ENCODE results near the gene SYP.
"Not testable (repeated sequence)": the region's sequence is repeated elsewhere in the genome, so short reads cannot be mapped to it uniquely, and the experiment has no call there.

Gene SYP

DNA sequence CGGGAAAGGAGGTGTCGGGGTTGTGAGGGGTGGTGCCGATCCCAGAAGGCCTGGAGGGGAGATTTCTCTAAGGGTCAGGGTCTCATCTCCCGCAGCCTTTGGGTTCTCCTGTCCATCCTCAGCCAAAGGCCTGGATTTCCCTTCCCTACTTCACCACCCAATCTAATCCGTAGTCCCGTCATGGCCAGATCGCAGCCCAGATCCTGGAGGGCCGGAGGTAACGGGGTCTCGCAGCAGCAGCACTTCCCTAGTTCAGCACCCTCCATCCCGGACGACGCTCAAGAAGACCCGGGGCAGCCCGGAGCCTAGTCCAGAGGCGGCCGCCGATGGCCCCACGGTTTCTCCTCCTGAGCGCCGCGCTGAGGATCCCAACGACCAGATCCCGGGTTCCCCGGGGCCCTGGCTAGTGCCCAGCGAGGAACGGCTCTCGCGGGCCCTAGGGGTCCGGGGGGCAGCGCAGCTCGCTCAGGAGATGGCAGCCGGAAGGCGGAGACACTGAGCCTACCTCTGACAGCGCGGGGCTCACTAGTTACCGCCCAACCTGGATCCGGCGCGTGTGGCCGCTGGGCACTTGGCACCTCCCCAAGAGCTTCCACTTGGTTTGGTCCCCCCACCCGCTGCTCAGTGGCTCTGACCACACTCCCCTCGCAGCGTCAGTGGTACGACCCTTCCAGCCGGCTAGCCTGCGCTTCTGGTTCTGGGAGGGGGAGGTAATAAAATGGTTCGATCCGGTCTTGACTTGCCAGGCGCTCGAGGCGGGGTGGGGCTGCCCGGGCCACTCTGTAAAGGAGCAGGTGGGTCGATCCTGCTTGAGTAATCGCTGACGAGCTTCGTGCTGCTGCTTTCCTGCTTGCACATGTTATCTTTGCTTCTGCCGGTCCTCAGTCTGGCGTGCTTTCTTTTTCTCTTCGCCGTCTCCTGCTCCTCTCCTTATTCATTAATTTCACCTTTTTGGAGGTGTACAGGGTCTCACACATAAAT lies 33.8 kb downstream of the SYP start:
- peak; percentile 44 to 70 (median 55) for DNase-seq

DNA sequence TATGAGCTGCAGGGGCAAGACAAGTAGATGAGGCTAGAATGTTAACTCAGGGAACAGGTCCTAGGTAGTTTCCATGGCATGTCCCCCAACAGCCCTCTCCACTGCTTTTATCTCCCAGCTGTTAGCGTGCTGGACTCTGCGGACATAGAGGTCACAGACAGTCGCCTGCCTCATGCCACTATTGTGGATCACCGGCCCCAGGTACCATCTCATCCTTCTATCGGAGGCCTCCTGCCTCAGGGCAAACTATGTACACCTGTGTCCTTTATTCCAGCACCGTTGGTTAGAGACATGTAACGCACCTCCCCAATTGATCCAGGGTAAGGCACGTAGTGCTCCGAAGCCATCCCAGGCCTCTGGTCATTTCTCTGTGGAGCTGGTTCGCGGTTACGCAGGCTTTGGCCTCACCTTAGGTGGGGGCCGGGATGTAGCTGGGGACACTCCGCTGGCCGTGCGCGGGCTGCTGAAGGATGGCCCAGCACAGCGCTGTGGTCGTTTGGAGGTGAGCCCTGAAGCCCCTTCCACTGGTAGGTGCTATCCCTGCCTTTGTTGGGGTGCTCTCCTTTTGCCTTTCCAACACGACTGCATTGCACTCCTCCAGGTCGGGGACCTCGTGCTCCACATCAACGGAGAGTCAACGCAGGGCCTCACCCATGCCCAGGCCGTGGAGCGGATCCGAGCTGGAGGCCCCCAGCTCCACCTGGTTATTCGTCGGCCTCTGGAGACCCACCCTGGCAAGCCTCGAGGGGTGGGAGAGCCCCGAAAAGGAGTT lies 35.2 kb downstream of the SYP start:
- DNase-seq = no peak

DNA sequence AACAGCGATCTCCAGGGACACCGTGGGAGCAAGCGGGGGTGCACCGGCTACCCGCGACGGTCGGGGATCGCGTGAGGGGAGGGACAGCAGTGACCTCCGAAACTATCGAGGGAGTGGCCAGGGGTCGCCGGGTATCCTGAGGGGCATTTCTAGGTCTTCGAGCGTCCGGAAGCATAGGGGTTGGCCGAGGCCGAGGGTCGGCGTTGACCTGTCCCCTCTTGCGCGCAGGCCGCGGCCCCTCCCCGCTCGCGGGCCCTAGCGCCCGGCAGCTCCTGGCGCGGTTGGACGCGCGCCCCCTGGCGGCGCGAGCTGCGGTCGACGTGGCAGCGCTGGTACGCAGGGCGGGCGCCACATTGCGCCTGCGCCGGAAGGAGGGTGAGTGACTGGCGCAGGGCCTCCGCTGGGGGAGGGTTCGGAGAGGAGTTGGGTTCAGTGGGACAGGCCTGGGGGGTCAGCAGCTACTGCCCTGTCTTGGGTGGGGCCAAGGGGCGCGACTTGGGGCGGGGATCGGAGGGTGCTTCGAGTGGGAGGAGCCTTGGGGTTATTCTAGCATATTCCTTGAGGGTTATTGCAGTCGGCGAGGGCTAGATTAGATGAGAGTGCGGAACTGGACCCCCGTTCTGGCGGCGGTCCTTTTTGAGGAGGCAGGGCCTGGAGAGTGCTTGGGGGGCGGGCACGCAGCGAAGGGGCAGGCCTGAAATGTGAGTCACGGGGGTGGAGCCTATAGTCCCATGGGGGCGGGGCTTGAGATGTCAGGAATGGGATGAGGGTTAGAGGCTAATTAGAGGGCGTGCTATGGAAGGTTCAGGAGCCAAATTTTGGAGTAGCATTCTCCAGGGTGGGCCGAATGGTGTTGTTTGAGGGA lies 36.2 kb downstream of the SYP start:
- peak; percentile 54 to 80 (median 73) for DNase-seq

DNA sequence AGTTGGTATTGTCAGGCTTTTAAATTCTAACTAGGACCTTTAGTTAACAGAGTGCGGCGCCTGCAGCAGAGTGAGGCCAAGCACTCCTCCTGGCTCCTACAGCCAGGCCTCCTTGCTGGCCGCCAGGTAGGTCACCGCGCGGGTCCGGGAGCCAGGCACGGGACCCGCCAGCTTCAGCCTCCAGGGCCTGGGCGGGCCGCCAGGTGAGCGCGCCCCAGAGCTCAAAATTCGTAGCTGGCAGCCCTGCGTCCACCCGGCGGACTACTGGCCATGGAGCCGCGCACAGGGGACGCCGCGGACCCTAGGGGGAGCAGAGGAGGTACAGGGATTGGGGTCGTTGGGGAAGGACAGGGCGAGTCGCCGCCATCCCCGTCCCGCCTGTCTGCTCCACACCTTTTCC lies 37.4 kb downstream of the SYP start, which contains the start of gene MAGIX:
MAGIX (plus strand) TSS at position 139 of the 400 bp plus-strand sequence; CDS start at position 271, 132 bp downstream.
- no peak for DNase-seq

DNA sequence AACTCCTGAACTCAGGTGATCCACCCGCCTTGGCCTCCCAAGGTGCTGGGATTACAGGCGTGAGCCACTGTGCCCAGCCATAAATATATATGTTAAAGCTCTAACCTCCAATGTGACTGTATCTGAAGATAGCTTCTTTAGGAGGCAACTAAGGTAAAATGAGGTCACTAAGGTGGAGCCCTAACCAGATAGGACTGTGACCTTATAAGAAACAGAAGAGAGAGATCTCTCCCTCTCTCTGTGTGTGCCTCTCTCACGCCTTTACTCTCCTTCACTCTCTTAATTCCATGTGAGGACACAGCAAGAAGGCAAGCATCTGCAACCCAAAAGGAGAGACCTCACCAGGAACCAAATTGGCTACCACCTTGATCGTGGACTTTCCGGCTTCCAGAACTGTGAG lies 38.4 kb downstream of the SYP start:
- DNase-seq = no peak

DNA sequence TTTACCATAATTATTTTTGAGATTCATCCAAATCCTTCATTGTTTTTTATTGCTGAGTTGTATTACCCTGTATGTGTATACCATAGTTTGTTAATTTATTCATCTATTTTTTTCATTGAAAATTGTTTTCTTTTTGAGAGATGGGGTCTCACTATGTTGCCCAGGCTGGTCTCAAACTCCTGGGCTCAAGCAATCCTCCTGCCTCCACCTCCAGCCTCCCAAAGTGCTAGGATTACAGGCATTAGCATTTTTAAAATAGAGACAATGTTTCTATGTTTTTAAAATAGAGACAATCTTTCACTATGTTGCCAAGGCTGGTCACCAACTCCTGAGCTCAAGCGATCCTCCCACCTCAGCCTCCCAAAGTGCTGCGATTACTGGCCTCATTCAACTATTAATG lies 39.1 kb downstream of the SYP start:
- DNase-seq = no peak

DNA sequence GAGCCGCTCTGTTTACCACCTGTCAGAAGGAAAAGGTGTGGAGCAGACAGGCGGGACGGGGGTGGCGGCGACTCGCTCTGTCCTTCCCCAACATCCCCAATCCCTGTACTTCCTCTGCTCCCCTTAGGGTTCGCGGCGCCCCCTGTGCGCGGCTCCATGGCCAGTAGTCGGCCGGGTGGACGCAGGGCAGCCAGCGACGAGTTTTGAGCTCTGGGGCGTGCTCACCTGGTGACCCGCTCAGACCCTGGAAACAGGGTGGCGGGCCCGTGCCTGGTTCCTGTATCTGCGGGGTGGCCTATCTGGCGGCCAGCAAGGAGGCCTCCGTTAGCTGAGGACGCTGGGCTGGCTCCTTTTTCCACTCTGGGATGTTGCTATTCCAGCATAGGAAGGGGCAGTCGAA lies 42.8 kb downstream of the SYP start:
- DNase-seq = no peak

DNA sequence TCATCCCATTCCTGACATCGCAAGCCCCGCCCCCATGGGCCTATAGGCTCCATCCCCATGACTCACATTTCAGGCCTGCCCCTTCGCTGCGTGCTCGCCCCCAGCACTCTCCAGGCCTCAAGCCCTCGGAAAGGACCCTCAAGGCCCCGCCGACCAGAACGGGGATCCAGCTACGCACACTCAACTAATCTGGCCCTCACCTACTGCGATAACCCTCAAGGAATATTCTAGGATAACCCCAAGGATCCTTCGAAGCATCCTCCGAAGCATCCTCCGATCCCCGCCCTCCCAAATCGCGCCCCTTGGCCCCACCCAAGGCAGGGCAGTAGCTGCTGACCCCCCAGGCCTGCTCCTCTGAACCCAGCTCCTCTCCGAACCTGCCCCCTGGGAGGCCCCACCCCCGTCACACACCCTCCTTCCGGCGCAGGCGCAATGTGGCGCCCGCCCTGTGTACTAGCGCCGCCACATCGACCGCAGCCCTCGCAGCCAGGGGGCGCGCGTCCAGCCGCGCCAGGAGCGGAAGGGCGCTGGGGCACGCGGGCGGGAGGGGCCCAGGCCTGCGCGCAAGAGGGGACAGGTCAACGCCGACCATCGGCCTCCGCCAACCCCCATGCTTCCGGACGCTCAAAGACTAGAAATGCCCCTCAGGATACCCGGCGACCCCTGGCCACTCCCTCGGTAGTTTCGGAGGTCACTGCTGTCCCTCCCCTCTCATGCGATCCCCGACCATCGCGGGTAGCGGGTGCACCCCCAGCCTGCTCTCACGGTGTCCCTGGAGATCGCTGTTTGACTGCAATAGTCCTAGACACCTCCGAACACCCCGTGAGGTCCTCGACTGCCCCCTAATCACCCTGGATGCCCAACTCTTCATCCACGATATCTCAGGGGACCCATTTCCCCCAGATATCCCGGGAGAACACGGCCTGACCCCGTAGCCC lies 43.8 kb downstream of the SYP start:
- DNase-seq = peak; percentile 66 to 85 (median 77)

DNA sequence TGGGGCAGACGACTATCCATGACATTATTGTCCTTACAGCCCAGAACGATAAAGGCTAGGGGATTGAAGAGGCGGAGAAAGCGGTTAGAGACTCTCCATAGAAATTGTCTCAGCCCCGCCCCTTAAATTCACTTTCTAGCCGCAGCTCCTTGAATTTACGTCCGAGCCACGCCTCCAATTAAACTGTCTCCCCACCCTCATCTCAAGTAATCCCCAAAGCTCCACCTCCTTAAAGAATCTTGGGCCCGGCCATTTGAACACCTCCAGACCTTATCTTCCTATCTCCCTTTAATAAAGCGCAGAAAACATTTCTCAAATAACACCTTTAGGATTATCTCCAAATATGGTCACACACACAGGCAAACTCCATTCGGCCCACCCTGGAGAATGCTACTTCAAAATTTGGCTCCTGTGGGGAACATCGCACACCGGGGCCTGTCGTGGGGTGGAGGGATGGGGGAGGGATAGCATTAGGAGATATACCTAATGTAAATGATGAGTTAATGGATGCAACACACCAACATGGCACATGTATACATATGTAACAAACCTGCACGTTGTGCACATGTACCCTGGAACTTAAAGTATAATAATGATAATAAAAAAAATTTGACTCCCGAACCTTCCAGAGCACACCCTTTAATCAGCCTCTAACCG lies 44.6 kb downstream of the SYP start:
- DNase-seq = peak in 1 of 6 experiments; percentile 31

DNA sequence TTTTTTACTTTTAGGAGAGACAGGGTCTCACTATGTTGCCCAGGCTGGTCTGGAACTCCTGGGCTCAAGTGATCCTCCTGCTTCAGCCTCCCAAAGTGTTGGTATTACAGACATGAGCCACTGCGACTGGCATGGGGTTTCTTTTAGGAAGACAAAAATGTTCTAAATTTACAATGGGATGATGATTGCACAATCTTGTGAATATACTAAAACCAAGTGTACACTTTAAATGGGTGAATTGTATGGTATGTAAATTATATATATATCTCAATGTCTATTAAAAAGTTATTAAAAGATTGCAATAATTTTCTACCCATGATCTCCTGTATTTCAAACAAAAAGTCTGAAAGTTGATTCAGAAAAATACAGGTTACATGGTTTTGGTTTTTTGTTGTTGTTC lies 46.5 kb downstream of the SYP start:
- no peak for DNase-seq

DNA sequence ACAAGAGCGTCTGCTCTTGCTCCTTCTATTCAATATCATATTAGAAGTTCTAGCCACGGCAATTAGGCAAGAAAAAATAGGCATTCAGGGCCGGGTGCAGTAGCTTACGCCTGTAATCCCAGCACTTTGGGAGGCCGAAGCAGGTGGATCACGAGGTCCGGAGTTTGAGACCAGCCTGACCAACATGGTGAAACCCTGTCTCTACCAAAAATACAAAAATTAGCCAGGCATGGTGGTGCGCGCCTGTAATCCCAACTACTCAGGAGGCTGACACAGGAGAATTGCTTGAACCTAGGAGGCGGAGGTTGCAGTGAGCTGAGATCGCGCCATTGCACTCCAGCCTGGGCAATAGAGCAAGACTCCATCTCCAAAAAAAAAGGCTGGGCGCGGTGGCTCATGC lies 50.7 kb downstream of the SYP start:
- DNase-seq = not testable (repeated sequence)

DNA sequence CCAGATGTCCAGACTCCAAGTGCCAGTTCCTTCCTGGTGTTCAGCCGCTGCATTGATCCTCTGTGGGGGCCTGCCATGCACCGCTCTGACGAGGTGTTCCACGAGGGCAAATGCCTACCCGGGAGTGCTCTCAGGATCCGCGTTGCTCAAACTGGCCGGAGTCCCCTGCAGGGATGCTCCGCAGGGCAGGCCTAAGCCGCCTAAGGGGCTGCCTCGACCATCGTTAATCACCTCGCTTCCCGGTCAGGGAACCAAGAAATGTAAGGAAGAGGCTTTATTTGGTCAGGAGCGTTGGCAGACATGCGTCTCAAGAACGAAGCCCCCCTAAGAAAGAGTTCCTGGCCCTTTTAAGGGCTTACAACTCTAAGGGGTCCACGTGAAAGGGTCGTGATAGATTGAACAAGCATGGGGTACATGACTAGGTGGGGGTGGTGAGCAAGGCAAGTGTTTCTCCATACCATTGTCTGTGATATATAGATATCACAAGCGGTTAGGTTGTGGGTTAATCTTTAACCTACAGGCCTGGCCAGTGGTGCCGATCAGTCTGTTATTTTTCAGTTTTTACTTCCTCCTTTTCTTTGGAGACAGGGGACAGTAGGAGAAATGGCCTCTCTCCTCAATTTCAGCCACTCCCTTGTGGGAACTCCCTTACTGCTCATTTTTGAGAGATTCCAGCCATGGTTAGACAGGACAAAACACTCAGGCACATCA lies 51.4 kb downstream of the SYP start:
- not testable (repeated sequence) for DNase-seq

DNA sequence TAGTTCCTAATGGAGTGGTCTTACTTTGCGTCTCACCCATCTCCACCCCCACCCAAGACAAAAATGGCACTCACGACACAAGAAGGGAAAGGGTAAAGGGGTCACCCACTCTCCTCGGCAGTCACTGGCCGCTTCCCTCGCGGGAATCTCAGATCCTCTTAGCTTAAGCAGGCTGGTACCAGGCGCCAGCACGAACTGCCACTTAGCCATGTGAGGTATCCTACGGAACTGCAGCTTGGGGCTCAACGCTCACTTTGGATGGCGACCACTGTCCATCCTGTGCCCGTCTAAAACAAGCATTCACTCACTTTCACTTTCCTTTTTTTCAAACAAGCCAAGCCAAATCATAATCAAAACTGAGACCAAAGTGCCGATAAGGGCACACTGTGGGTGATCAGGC lies 52.1 kb downstream of the SYP start:
- DNase-seq = no peak

DNA sequence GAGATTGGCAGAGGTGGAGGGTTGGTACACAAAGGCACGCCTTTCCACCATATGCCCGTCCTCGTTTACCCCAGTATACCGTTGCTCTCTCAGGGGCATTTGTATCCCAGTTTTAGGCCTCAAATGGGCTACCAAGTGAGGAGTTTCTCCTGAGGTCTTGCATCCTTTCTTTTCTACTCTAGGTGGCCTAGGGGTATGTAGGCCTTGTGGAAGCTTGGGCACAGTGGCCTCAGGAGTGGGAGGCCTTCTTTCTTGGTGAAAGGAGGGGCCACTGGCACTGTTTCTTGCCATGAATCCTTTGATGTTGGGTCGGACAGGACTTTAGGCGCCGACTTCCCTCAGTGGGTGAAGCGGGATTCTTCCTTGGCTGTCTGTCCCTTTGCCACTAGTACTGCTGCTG lies 52.7 kb downstream of the SYP start:
- DNase-seq = no peak

DNA sequence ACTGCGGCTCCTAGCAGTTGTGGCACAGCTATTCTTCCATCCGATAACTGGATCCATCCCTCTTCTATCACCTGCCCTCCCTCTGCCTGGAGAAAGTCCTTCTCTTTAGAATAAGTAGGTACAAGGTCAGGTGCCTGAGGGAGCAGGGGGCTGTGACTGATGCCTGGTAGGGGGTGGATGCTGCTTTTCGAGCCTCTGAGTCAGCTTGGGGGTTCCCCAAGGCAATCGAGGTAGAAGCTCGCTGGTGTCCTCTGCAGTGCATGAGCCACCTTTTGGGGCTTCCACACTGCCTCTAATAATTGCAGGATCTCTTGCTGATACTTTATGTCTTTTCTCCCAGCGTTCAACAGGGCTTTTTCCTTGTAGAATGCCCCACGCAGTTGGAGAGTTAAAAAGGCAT lies 56.8 kb downstream of the SYP start:
- DNase-seq = not testable (repeated sequence)

DNA sequence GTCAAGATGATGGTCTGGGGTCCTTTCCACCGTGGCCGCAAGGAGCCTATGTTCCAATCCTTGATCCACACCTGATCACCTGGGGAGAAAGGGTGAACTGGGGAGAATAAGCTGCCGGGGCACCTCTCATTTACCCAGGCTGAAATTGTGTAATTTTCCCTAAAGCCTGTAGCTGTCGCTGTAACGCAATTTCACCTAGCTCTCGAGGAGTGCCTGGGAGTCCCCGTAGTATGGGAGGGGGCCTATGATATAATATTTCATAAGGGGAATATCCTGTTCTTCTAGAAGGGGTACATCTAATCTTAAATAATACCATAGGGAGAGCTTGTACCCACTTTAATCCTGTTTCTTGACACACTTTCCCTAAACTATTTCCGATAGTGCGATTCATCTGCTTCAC lies 57.7 kb downstream of the SYP start:
- DNase-seq = not testable (repeated sequence)

DNA sequence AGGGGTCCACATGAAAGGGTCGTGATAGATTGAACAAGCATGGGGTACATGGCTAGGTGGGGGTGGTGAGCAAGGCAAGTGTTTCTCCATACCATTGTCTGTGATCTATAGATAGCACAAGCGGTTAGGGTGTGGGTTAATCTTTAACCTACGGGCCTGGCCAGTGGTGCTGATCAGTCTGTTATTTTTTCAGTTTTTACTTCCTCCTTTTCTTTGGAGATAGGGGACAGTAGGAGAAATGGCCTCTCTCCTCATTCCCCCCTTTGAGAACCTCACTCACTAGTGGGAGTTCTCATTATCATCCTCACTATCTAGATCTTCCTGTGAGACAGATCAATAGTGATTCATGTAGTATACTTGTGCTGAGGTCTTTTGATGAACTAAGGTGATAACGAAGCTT lies 60.3 kb downstream of the SYP start:
- DNase-seq = no peak
